ENCODE data around the gene AOPEP.

AOPEP gene

GRCh38 chr9:94870793-94871558 lies 144.5 kb downstream of the AOPEP start:
- Histone ChIP-seq H3F3A (ENCODE audit: control insufficient read depth, insufficient read depth) (no peaks in the 10 kb centered on the region), H3K9me3 (ENCODE audit: control insufficient read depth, insufficient read depth, low read length) (no peaks in the 10 kb centered on the region), H3K79me2 (ENCODE audit: control insufficient read depth, low read length) (no peaks in the 10 kb centered on the region), H3K27ac (ENCODE audit: low read depth, low read length) (no peak overlapping the region), H3K27me3 (ENCODE audit: control insufficient read depth, low read length) (no peaks in the 10 kb centered on the region), H3K9me2 (replicated peaks; ENCODE audit: control insufficient read depth, low read length) (no peaks in the 10 kb centered on the region), H3K4me3 (ENCODE audit: low read length) (no peak overlapping the region), H4K20me1 (ENCODE audit: control insufficient read depth, insufficient read depth, low read depth, low read length) (no peaks in the 10 kb centered on the region; the same call in 1 of the 2 replicates), H3K4me2 (ENCODE audit: low read length) (no peak overlapping the region), H3K4me1 (ENCODE audit: control insufficient read depth, low read length) (no peaks in the 10 kb centered on the region), H3K36me3 (ENCODE audit: control insufficient read depth, low read length) (no peaks in the 10 kb centered on the region)
- no peak for TF ChIP-seq EZH2phosphoT487 (IDR thresholded peaks at IDR 0.05; ENCODE audit: borderline replicate concordance, low read length)
- no peak for TF ChIP-seq CTCF (IDR thresholded peaks at IDR 0.05; ENCODE audit: low read depth, low read length, poor library complexity, severe bottlenecking)

GRCh38 chr9:94872083-94872833 lies 145.8 kb downstream of the AOPEP start:
- H3F3A ChIP-seq (ENCODE audit: control insufficient read depth, insufficient read depth): no peaks in the 10 kb centered on the region
- H3K36me3 ChIP-seq (ENCODE audit: control insufficient read depth, low read length): no peaks in the 10 kb centered on the region
- TF ChIP-seq EZH2phosphoT487 (IDR thresholded peaks at IDR 0.05; ENCODE audit: borderline replicate concordance, low read length) (no peak), CTCF (IDR thresholded peaks at IDR 0.05; ENCODE audit: low read depth, low read length, poor library complexity, severe bottlenecking) (no peak)
- no peaks in the 10 kb centered on the region; the same call in 1 of the 2 replicates for H4K20me1 ChIP-seq (ENCODE audit: control insufficient read depth, insufficient read depth, low read depth, low read length)
- no peaks in the 10 kb centered on the region for H3K9me3 ChIP-seq (ENCODE audit: control insufficient read depth, insufficient read depth, low read length)
- no peak overlapping the region for H3K27ac ChIP-seq (ENCODE audit: low read depth, low read length)
- no peaks in the 10 kb centered on the region for H3K27me3 ChIP-seq (ENCODE audit: control insufficient read depth, low read length)
- no peaks in the 10 kb centered on the region for H3K79me2 ChIP-seq (ENCODE audit: control insufficient read depth, low read length)
- no peaks in the 10 kb centered on the region for H3K4me1 ChIP-seq (ENCODE audit: control insufficient read depth, low read length)
- H3K9me2 ChIP-seq (replicated peaks; ENCODE audit: control insufficient read depth, low read length): no peaks in the 10 kb centered on the region
- H3K4me3 ChIP-seq (ENCODE audit: low read length): no peak overlapping the region
- H3K4me2 ChIP-seq (ENCODE audit: low read length): no peak overlapping the region

- H3K4me2 ChIP-seq (ENCODE audit: low read length): no peak overlapping the region
- H3F3A ChIP-seq (ENCODE audit: control insufficient read depth, insufficient read depth): no peaks in the 10 kb centered on the region
- H3K36me3 ChIP-seq (ENCODE audit: control insufficient read depth, low read length): no peaks in the 10 kb centered on the region
- no peak overlapping the region for H3K4me3 ChIP-seq (ENCODE audit: low read length)
- no peaks in the 10 kb centered on the region for H3K27me3 ChIP-seq (ENCODE audit: control insufficient read depth, low read length)
- no peak overlapping the region for H3K27ac ChIP-seq (ENCODE audit: low read depth, low read length)
- H3K9me2 ChIP-seq (replicated peaks; ENCODE audit: control insufficient read depth, low read length): no peaks in the 10 kb centered on the region
- no peaks in the 10 kb centered on the region for H4K20me1 ChIP-seq (ENCODE audit: control insufficient read depth, insufficient read depth, low read depth, low read length)
- no peaks in the 10 kb centered on the region for H3K4me1 ChIP-seq (ENCODE audit: control insufficient read depth, low read length)
- H3K79me2 ChIP-seq (ENCODE audit: control insufficient read depth, low read length): no peaks in the 10 kb centered on the region
- no peak for TF ChIP-seq CTCF (IDR thresholded peaks at IDR 0.05; ENCODE audit: low read depth, low read length, poor library complexity, severe bottlenecking)
- no peak for TF ChIP-seq EZH2phosphoT487 (IDR thresholded peaks at IDR 0.05; ENCODE audit: borderline replicate concordance, low read length)
- H3K9me3 ChIP-seq (ENCODE audit: control insufficient read depth, insufficient read depth, low read length): no peaks in the 10 kb centered on the region
Observed at GRCh38 chr9:94872891-94873511, 146.5 kb downstream of the AOPEP start.

Measured in DOHH2 (cell line).